CD4-positive, alpha-beta T cell treated with Interleukin-17A for 1 hour (primary cell): ENCODE measurements around the gene NR2F1-AS1.
"Not testable (repeated sequence)": the region's sequence is repeated elsewhere in the genome, so short reads cannot be mapped to it uniquely, and the experiment has no call there.

ENCODE experiments used
- DNase-seq: peaks from one replicate; pipeline ENCODE4 v3.0.0-alpha.2; 2020

The NR2F1-AS1 gene

GRCh38 chr5:93575461-93576414, 5.3 kb downstream of the NR2F1-AS1 start:
- no peak for DNase-seq

DNA sequence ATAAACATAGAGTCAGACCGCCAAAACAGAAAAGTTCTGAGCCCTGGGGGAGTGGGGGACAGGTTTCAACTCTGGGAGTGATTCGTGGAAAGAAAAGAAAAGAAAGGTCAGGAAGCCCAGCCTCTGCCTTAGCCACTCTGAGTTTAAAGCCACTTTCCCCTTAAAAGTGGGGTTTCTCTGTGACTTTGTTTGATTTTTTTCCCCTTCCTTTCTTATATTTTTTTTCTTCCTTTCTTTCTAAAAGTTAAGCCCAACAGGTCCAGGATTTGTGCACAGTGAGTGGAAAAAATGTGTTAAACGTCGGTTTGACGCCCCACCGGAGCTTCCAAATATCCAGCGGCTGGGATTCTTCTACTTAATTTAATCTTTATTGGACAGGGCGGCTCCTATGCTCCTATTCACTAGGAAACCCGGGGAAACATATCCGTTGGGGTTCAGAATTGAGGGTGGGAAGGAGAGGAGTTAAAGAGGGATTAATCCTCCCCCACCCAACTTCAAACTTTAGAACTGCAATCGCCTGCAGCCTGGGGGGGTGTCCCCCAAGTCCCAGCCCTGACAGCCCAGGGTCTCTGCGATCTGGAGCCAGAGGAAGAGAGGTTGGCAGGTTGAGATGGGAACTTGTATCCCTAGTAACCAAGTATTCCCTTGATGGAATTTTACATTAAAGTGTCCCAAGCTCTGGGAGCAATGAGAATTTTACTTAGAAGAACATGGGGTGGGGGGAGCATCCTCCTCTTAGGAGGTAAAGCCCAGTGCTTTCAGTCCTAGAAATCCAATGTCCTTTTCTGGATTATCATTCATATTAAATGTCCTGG, 6.3 kb downstream of the NR2F1-AS1 start:
- no peak for DNase-seq

- DNase-seq: no peak
These were observed 7.4 kb downstream of the NR2F1-AS1 start for GRCh38 chr5:93573354-93574351.

- no peak for DNase-seq
These were observed 8.2 kb downstream of the NR2F1-AS1 start for GRCh38 chr5:93572608-93573353.

- DNase-seq: no peak
These were observed 8.9 kb downstream of the NR2F1-AS1 start for GRCh38 chr5:93572101-93572607.

DNA sequence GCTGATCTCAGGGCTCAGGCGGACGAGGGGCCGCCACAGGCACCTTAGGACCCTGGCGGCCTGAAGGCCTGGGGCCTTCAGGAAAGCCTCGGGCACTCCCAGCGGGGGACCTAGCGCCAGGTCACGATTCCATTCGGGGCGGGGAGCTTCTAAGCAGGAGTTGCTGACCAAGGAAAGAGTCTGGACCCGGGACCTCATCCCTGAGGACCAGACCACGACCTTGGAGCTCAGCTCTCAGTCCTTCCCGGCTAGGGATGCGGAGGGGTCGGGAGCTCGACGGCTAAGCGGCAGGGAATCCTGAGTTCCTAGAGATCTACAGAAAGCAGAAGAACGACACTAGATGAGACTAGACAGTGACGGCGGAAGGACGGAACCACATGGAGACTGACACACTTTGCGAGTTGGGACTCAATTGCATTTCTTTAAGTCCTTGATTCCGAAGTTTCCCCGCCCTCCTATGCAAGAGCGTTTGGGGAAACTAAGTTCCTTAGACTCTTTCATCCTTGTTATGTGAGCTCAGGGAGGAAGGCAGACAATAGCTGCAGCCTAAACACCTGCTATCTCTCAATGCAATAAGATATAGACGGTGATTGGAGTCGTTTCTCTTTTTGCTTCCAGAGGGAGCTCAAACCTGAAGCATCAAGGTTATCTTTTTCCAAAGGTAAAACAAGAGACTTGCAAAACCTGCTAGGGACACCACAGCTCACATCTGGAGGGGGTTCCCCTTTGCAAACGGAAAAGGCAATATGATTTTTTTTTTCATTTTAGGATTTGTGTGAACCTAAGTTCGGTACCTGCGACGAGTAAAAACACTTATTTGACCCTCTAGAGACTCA, 9.7 kb downstream of the NR2F1-AS1 start:
- DNase-seq: no peak

- DNase-seq: no peak
These were observed 10.5 kb downstream of the NR2F1-AS1 start for GRCh38 chr5:93570294-93571113.

GRCh38 chr5:93569300-93570160, 11.5 kb downstream of the NR2F1-AS1 start:
- DNase-seq: no peak

- no peak for DNase-seq
These were observed 13.6 kb downstream of the NR2F1-AS1 start for GRCh38 chr5:93567424-93567823.

GRCh38 chr5:93566091-93566490, 14.9 kb downstream of the NR2F1-AS1 start:
- no peak for DNase-seq

DNA sequence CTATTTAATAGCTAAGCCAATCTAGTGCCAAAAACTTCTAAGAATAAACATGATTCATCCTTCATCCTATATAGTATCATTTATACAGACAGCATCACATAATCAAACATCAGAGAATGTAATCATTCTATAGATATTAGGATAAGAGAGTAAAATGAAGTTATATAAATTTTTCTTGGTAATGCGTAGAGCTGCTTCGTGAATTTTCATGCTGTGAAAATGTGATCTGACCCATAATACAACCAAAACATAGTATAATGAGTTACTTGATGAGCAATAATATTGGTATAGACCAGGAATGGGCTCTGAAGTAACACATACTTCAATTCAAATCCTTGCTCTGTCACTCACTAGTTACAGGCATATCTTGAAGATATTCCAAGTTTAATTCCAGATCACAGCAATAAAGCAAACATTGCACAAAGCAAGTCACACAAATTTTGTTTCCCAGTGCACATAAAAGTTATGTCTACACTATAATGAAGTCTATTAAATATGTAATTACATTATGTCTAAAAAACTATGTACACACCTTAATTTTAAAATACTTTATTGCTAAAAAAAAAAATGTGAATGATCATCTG, 23.9 kb downstream of the NR2F1-AS1 start:
- no peak for DNase-seq

GRCh38 chr5:93549594-93549993, 31.4 kb downstream of the NR2F1-AS1 start:
- not testable (repeated sequence) for DNase-seq

DNA sequence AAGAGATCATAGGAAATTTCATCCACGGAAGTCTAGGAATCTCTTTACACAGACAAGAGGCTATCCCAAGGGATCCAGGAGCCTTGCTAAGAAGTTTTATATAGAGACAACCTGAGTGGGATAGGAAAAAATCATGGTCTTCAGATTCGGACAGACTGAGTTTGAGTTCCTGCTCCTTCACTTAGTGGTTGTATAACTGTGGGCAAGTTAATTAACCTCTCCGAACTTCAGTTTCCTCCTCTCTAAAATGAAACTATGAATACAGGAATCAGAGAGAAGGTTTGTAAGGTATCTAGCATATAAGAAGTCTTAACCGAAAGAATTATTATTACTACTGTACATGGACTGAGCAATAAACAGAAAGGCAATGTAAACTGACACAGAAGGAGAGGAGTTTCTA, 35.1 kb downstream of the NR2F1-AS1 start:
- DNase-seq: no peak

DNA sequence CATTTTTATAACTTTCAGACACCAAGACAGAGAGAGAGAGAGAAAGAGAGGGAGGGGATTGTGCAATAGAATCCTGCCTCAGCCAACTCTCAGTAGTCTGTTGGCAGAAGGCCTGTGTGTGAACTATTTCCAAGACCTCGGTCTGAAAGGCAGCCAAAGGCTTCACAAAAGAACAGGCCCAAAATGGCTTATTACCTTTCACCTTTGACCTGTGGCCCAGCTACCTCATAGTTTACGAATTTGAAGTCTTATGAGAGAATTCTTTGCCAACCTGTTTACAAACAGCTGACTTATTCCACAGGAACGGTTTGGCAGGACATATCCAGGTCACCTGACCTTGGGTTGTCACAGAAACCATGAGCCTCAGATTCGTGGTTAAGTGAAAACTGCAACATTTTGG, 48.6 kb downstream of the NR2F1-AS1 start:
- no peak for DNase-seq

DNA sequence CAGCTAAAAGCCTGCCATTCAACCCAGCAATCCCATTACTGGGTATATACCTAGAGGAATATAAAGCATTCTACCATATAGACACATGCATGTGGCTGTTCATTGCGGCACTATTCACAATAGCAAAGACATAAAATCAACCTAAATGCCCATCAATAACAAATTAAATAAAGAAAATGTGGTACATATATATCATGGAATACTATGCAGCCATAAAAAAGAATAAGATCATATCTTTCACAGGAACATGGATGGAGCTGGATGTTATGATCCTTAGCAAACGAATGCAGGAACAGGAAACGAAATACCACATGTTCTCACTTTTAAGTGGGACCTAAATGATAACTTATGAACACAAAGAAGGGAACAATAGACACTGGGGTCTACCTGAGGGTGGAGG, 59.2 kb downstream of the NR2F1-AS1 start:
- DNase-seq: not testable (repeated sequence)

DNA sequence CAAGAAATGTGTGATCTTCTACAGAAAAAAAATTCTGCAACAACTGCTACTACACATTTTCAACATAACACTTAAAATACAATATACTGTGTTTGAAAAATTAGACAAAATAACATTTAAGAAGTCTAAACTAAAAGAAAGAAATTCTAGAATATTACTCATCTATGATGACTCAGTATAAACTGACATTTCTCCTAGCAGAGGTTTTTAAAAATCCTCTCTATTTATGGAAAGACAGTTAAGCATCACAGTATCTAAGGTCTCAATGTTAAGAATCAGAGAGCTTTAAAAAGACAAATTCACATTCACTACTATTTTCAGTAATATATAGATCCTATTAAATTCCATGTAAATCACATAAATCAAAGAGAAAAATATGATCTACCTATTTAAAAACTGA, 61.3 kb downstream of the NR2F1-AS1 start:
- no peak for DNase-seq

- DNase-seq: no peak
These were observed 63.2 kb downstream of the NR2F1-AS1 start for GRCh38 chr5:93517828-93518227.

DNA sequence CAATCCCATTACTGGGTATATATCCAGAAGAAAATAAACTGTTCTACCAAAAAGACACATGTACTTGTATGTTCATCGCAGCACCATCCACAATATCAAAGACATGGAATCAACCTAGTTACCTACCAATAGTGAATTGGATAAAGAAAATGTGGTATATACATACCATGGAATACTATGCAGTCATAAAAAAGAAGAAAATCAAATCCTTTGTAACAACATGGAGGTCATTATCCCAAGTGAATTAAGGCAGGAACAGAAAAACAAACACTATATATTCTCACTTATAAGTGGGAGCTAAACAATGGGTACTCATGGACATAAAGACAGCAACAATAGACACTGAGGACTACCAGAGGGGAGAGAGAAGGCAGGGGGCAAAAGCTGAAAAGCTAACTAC, 67.7 kb downstream of the NR2F1-AS1 start:
- DNase-seq: no peak
